ENCODE measurements around the gene ARHGAP27.

ARHGAP27 gene

DNA sequence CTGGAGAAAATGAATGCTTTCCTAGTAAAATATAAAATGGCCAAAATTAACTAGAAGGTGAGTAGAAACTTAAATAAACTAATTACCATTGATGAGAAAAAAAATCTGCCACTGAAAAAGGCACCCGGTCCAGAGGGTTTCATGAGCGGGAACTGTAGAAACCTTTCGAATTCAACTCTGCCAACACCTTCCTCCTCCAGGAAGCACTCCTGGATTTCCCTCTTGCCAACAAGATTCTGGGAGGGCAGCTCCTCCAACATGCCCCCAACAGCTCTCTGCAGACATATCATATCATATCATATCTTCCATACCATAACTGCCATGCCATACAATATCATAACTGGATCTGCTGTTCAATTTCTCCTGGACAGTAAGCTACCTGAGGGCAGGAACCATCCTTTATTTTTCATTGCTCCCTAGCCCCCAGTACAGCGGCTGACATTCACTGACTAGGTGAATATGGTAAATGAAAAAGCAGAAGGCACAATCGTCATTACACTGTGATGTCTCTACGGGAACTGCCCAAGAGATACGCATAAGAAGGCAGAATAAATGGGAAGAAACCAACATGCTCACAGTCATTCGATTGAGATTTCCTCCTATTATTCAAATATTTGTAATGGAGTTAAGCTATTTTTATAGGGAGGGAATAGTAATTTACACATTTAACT, 9.2 kb downstream of the ARHGAP27 start:
- TF ChIP-seq, protein P1, sequence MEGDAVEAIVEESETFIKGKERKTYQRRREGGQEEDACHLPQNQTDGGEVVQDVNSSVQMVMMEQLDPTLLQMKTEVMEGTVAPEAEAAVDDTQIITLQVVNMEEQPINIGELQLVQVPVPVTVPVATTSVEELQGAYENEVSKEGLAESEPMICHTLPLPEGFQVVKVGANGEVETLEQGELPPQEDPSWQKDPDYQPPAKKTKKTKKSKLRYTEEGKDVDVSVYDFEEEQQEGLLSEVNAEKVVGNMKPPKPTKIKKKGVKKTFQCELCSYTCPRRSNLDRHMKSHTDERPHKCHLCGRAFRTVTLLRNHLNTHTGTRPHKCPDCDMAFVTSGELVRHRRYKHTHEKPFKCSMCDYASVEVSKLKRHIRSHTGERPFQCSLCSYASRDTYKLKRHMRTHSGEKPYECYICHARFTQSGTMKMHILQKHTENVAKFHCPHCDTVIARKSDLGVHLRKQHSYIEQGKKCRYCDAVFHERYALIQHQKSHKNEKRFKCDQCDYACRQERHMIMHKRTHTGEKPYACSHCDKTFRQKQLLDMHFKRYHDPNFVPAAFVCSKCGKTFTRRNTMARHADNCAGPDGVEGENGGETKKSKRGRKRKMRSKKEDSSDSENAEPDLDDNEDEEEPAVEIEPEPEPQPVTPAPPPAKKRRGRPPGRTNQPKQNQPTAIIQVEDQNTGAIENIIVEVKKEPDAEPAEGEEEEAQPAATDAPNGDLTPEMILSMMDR (IDR thresholded peaks at IDR 0.05; ENCODE audit: insufficient read depth, low read length, missing control alignments), result no peak
- DNase-seq (ENCODE audit: low read depth, low spot score), result no peak
- no peak overlapping the region for H3K4me3 ChIP-seq (ENCODE audit: low read depth, low read length)
- CTCF ChIA-PET, result interaction anchor here (1.2 to 8.0 kb wide), 5 partner anchors 10 to 208 kb away, joined by 3 to 98 read pairs (median 5); partner anchors contain the start of gene FMNL1
- POLR2A ChIA-PET, result no interaction called here

DNA sequence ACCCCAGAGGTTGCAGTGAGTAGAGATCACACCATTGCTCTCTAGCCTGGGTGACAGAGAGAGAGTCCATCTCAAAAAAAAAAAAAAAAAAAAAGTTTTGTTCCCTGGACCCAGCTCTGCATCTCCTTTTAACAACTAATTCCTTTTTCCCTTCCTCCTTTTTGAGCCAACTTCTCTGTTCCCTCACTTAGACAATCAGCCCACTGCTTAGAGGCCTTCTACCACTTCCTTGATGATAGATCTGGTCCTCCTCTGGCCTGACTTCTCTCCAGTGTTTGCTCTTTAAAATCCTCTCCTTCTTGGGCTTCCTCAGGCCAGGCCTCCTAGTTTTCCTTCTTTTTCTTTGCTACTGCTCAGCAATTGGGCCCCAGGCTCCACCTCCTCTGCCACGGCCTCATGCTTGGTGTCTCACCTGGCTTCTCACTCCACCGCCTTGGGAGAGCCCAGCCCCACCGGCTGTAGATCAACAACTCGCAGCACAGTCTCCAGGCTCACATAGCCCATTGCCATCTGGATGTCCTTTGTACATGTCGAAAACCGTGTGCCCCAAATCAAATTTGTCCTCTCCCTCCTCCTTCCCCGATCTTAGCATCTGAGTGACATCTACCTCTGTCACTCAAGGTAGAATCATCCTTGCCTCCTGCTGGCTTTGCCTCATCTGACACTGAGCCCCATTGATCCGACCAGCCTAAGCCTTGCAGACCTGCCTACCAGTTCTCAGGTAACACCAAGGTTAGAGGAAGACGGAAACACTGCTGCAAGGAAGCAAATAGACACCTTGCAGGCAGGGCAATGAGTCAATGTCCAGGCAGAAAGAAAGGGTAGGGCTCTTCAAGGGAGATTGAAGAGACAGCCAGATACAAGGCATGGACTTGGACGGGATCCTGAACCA, 17.4 kb downstream of the ARHGAP27 start:
- DNase-seq (ENCODE audit: low read depth, low spot score), result no peak
- ChIA-PET POLR2A (no interaction called here), CTCF (interaction anchor here (0.7 to 7.1 kb wide), 5 partner anchors 12 to 218 kb away, joined by 3 to 55 read pairs (median 5); no protein-coding TSS in a partner anchor)
- TF ChIP-seq, protein P1 (IDR thresholded peaks at IDR 0.05; ENCODE audit: insufficient read depth, low read length, missing control alignments), result no peak
- H3K4me3 ChIP-seq (ENCODE audit: low read depth, low read length), result no peak overlapping the region

DNA sequence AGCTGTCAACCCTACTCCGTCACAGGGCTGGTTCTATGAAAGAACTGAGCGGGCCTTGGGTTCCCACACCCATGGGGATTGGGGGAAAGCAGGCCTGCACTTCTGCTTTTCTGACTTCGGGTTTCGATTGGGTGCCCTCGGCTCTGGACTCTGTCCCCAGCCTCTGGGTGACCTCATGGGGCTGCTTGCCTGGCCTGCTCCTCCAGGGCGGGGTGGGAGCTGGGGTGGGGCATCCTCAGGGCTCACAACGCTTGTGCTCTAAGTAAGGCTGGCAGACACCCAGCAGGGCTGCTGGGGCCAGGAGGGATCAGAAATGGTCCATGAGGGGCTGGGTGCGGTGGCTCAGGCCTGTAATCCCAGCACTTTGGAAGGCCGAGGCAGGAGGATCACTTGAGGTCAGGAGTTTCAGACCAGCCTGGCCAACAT, 19.2 kb downstream of the ARHGAP27 start:
- ChIA-PET CTCF (interaction anchor here (1.7 to 7.1 kb wide), 2 partner anchors 10 to 14 kb away, joined by 4 to 55 read pairs; no protein-coding TSS in a partner anchor), POLR2A (no interaction called here)
- no peak for DNase-seq (ENCODE audit: low read depth, low spot score)
- TF ChIP-seq, protein P1 (IDR thresholded peaks at IDR 0.05; ENCODE audit: insufficient read depth, low read length, missing control alignments), result no peak
- H3K4me3 ChIP-seq (ENCODE audit: low read depth, low read length), result no peak overlapping the region

DNA sequence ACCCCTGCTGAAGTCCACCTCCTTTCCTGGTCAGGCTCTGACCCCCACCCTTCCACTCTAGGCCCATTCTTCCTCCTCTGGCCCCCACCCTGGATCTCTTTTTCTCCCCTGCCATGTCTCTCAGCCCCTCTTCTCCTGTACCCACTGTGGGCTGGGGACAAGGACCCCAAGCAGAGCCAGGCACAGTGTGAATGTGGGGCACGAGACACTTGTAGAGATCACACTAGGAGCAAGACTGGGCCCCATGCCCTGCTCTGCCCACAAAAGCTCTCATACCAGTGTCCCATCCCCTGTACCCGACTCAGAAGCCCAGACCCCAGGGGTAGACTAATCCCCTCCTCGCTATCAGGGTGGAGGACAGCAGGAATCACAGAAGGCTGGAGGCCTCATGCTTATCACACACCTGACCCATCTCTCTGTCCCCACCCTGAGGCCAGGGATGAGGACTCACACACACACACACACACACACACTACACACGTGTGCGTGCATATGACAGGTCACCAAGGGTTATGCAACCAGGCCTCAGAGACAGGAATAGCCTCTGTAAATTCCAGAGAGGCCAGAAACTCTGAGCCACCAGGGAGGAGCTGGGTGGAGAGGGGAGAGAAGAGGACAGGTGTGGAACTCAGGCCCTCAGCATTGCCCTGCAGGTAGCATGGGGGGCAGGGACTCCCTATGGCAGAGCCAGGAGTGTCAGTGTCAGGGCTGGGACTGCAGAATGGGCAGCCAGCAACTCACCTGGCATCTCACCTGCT, 21.1 kb downstream of the ARHGAP27 start:
- POLR2A ChIA-PET, result no interaction called here
- no peak for DNase-seq (ENCODE audit: low read depth, low spot score)
- no peak overlapping the region for H3K4me3 ChIP-seq (ENCODE audit: low read depth, low read length)
- CTCF ChIA-PET, result interaction anchor here (7.1 kb wide), 1 partner anchor 16 kb away, joined by 55 read pairs; no protein-coding TSS in a partner anchor
- TF ChIP-seq, protein P1 (IDR thresholded peaks at IDR 0.05; ENCODE audit: insufficient read depth, low read length, missing control alignments), result no peak

DNA sequence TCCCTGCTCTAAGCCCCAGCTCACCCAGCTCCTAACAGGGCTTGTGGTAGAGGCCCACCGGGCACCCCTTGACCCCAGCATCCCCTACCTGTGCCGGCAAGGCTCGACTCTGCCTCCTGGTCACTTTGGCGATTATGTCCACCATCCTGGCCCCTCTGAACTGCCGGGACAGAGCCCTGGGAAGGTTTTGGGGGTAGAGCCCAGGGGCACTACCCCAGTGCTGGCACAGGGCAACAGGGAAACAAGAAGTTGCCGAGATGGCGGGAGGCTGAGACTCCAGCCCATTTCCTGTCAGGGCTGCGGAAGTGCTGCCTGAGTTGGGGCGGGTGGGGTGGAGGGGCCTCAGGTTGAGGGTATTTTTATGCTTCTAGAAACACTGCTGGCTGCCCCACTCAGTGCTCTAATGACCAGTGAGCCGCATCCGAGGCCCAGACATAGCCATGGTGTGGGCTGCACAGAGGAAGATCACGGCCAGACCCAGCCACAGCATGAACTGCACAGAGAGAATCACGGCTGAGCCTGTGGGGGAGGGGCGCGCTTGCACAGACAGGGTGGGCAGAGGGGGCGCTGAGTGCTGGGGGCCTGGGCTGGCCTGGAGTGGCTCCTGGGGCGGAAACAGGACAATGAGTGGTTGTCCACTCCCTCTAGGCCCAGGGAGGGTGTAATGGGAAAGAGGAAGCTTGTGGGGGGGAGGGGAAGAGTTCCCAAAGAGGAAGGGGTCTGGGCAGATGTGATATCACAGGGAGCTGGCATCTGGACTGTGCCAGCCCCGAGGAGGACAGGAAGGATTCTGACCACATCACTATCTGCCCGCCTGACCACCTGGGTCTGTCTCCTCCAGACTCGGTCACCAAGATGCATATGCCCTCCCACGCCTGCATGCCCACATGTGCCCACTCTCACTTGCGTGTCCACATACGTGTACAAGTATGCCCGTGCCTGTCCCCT, 22.3 kb downstream of the ARHGAP27 start:
- TF ChIP-seq, protein P1 (IDR thresholded peaks at IDR 0.05; ENCODE audit: insufficient read depth, low read length, missing control alignments), result no peak
- ChIA-PET POLR2A (no interaction called here), CTCF (interaction anchor here (1.1 to 7.1 kb wide), 3 partner anchors 15 to 69 kb away, joined by 3 to 55 read pairs (median 43); no protein-coding TSS in a partner anchor)
- DNase-seq (ENCODE audit: low read depth, low spot score), result no peak
- H3K4me3 ChIP-seq (ENCODE audit: low read depth, low read length), result no peak overlapping the region

Measured in AG04449 (cell line).